ENCODE measurements around the gene ID4. TPM values are rescaled to one million over a fixed set of nuclear protein-coding genes. Genes with fewer than 3 reads are reported as not detected.

Gene ID4
- total RNA-seq, 6 experiments from 2014 or later: 0.39 to 5.5 (median 1.3) TPM

DNA sequence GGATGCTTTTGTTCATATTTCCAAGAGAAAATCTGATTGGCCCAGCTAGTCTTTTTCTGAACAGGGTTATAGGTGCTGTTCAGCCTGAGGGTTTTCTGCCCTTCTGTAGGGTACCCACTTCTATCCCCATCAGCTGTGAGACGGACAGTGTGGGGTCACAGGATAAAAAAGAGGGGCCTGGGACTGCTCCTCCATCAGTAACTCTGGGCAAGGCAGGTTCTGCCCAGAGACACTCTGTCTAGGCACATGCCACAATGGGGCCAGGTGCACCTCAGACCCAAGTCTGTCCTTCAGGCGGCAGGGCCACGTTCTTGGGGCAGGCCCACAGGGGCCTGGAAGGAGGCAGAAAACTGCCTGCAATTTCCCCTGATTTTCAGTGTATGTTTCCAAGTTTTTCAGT, 20.0 kb downstream of the ID4 start:
- Histone ChIP-seq H3K36me3 (no peaks in the 10 kb centered on the region), H3K4me1 (no peaks in the 10 kb centered on the region), H3K9me3 (no peaks in the 10 kb centered on the region), H3K27ac (no peak overlapping the region), H3K4me3 (no peak overlapping the region), H3K27me3 (no peaks in the 10 kb centered on the region)
- 67% methylated on average over 1 of the region's 3 CpGs for WGBS (ENCODE audit: insufficient coverage, low coverage, low lambda C conversion rate, missing lambda C conversion rate)
- intact Hi-C loops (cut with DNase I): no loop called here
- TF ChIP-seq, protein P1, sequence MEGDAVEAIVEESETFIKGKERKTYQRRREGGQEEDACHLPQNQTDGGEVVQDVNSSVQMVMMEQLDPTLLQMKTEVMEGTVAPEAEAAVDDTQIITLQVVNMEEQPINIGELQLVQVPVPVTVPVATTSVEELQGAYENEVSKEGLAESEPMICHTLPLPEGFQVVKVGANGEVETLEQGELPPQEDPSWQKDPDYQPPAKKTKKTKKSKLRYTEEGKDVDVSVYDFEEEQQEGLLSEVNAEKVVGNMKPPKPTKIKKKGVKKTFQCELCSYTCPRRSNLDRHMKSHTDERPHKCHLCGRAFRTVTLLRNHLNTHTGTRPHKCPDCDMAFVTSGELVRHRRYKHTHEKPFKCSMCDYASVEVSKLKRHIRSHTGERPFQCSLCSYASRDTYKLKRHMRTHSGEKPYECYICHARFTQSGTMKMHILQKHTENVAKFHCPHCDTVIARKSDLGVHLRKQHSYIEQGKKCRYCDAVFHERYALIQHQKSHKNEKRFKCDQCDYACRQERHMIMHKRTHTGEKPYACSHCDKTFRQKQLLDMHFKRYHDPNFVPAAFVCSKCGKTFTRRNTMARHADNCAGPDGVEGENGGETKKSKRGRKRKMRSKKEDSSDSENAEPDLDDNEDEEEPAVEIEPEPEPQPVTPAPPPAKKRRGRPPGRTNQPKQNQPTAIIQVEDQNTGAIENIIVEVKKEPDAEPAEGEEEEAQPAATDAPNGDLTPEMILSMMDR (IDR thresholded peaks at IDR 0.05): no peak
- no peak for TF ChIP-seq POLR2A (IDR thresholded peaks at IDR 0.05)
- no peak for DNase-seq
- no peak for ATAC-seq

DNA sequence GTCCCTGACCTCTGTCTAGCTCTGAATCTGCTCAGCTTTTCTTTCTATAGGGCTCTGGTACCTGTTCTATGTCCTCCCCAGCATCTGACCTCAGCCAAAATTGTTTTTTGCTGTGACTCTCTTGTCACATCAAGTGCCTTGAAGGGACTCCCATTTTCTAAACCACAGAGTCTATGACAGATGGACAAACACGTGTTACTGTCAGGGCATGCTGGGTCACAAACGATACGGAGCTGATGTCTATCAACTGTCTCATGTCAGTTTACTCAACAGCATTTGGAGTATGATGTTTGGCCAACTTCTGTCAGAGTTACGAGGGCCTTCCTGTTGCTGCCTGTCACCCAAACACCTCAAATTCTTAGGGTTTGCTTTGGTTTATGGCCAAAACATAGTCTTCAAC, 20.5 kb downstream of the ID4 start:
- no peak for DNase-seq
- WGBS (ENCODE audit: insufficient coverage, low coverage, low lambda C conversion rate, missing lambda C conversion rate): 48% methylated on average over 4 of the region's 4 CpGs
- Histone ChIP-seq H3K9me3 (no peaks in the 10 kb centered on the region), H3K27ac (no peak overlapping the region), H3K4me3 (no peak overlapping the region), H3K4me1 (no peaks in the 10 kb centered on the region), H3K36me3 (no peaks in the 10 kb centered on the region), H3K27me3 (no peaks in the 10 kb centered on the region)
- intact Hi-C loops (cut with DNase I): no loop called here
- TF ChIP-seq, protein P1 (IDR thresholded peaks at IDR 0.05): no peak
- no peak for TF ChIP-seq POLR2A (IDR thresholded peaks at IDR 0.05)
- ATAC-seq: no peak

DNA sequence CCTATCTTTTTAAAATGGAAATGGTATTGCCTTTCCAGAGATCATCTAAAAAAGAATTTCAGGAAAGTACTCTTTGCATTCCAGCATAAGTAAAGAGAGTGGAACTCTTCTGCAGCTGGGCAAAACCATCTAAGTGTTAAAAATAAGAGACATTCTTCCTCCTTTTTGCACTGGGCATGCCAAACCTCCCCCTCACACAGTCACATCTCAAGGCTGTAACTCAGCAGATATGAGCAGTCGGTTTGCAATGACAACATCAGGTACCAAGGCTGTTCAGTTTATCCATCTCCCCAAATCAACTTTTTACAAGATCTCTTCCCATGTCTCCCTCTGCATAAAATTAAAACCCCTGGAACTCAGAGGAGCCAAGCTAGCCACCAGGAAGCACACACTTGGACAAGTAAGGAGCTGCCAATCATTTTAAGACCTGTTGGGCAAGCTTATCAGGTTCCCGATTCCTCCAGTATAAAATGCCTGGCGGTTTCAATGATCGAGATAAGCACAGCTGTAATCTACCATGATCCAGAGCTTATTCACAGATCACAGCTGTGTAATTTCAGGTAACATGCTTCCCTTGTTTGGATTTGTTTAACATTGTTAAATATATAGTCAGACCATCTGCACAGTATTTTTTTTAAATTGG, 23.2 kb downstream of the ID4 start:
- ATAC-seq: no peak
- Histone ChIP-seq H3K27ac (no peak overlapping the region), H3K36me3 (no peaks in the 10 kb centered on the region), H3K9me3 (no peaks in the 10 kb centered on the region), H3K27me3 (no peaks in the 10 kb centered on the region), H3K4me3 (no peak overlapping the region), H3K4me1 (no peaks in the 10 kb centered on the region)
- no peak for DNase-seq
- intact Hi-C loops (cut with DNase I): no loop called here
- 49% methylated on average over 4 of the region's 4 CpGs for WGBS (ENCODE audit: insufficient coverage, low coverage, low lambda C conversion rate, missing lambda C conversion rate)
- TF ChIP-seq POLR2A (IDR thresholded peaks at IDR 0.05): no peak
- TF ChIP-seq, protein P1 (IDR thresholded peaks at IDR 0.05): no peak

DNA sequence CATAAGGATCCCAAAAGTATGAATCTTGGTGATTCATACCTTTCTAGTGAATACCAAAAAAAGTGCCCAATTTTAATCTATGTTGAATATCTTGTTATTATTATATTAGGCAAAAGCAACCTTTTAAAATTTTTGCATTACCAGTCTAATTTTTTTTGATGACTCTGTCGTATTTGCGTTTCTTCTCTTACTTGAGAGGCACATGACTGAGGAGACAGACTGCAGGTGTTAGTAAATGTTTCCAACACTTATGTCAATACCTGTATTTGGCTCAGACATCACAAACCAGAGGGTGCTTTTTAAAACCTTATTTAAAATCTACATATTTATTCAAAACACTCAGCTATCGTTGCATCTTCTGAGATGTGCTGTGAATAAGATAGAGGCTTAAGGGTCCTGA, 27.1 kb downstream of the ID4 start:
- Histone ChIP-seq H3K27ac (no peak overlapping the region), H3K4me1 (no peaks in the 10 kb centered on the region), H3K27me3 (no peaks in the 10 kb centered on the region), H3K36me3 (no peaks in the 10 kb centered on the region), H3K9me3 (no peaks in the 10 kb centered on the region), H3K4me3 (no peak overlapping the region)
- TF ChIP-seq POLR2A (IDR thresholded peaks at IDR 0.05): no peak
- TF ChIP-seq, protein P1 (IDR thresholded peaks at IDR 0.05): no peak
- ATAC-seq (no peak), DNase-seq (no peak)
- WGBS (ENCODE audit: insufficient coverage, low coverage, low lambda C conversion rate, missing lambda C conversion rate): 30% methylated on average over 3 of the region's 3 CpGs
- intact Hi-C loops (cut with DNase I): no loop called here

DNA sequence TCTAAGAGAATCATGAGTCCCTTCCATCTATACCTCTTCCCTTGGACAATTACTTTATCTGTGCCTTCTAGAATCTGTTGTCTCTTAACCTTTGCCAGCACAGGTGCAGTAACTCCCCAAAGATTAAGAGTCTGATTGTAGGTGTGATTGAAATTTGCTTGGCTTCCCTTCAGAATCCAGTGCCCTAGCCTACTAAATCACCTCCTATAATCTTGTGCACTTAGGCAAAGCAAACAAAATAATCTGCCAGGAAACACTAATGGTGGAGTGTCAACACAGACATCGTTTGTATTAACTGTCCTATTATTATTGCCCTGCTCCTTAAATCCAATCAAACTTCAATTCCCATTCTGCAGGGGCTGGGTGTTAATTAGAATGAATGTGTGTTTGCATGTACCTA, 28.0 kb downstream of the ID4 start:
- no peaks in the 10 kb centered on the region for H3K9me3 ChIP-seq
- no peak overlapping the region for H3K4me3 ChIP-seq
- H3K36me3 ChIP-seq: no peaks in the 10 kb centered on the region
- ATAC-seq: no peak
- no peaks in the 10 kb centered on the region for H3K27me3 ChIP-seq
- WGBS (ENCODE audit: insufficient coverage, low coverage, low lambda C conversion rate, missing lambda C conversion rate): 8% methylated on average over 1 of the region's 1 CpG
- H3K27ac ChIP-seq: no peak overlapping the region
- TF ChIP-seq, protein P1 (IDR thresholded peaks at IDR 0.05): no peak
- TF ChIP-seq POLR2A (IDR thresholded peaks at IDR 0.05): no peak
- no peak for DNase-seq
- intact Hi-C loops (cut with DNase I): no loop called here
- H3K4me1 ChIP-seq: no peaks in the 10 kb centered on the region
